ENCODE results near the gene CD300LB. TPM values are rescaled to one million over a fixed set of nuclear protein-coding genes. Genes with fewer than 3 reads are reported as not detected.
"Not testable (repeated sequence)": the region's sequence is repeated elsewhere in the genome, so short reads cannot be mapped to it uniquely, and the experiment has no call there.

CD300LB gene
- total RNA-seq, 4 donors from 2014 or later, result 0.48 to 0.59 TPM; not detected in 2

GRCh38 chr17:74558882-74559519, 27.7 kb upstream of the CD300LB start:
- Histone ChIP-seq H3K27me3 (no peaks in the 10 kb centered on the region), H3K9me3 (no peaks in the 10 kb centered on the region), H3K4me3 (no peak overlapping the region), H3K36me3 (no peaks in the 10 kb centered on the region), H3K4me1 (no peaks in the 10 kb centered on the region), H3K27ac (no peak overlapping the region)
- no peak for TF ChIP-seq POLR2A (IDR thresholded peaks at IDR 0.05)
- intact Hi-C loops (cut with DNase I; ENCODE audit: low total_unique reads), result no loop called here
- DNase-seq, result no peak

GRCh38 chr17:74558402-74558801, 27.1 kb upstream of the CD300LB start:
- H3K4me3 ChIP-seq; H3K36me3 ChIP-seq; H3K4me1 ChIP-seq; H3K27me3 ChIP-seq; H3K9me3 ChIP-seq; H3K27ac ChIP-seq; DNase-seq; intact Hi-C loops (cut with DNase I; ENCODE audit: low total_unique reads): not testable (repeated sequence)

- H3K36me3 ChIP-seq, result no peaks in the 10 kb centered on the region
- no peak for DNase-seq
- H3K27me3 ChIP-seq, result no peaks in the 10 kb centered on the region
- intact Hi-C loops (cut with DNase I; ENCODE audit: low total_unique reads), result no loop called here
- H3K27ac ChIP-seq, result no peak overlapping the region
- TF ChIP-seq CTCF (IDR thresholded peaks at IDR 0.05) (no peak), POLR2A (IDR thresholded peaks at IDR 0.05) (no peak)
- H3K4me3 ChIP-seq, result no peak overlapping the region
- H3K9me3 ChIP-seq, result no peaks in the 10 kb centered on the region
- H3K4me1 ChIP-seq, result no peaks in the 10 kb centered on the region
Observed at GRCh38 chr17:74555427-74555940, 24.2 kb upstream of the CD300LB start.

- Histone ChIP-seq H3K36me3 (no peaks in the 10 kb centered on the region), H3K27ac (no peak overlapping the region), H3K4me3 (no peak overlapping the region), H3K9me3 (no peaks in the 10 kb centered on the region), H3K4me1 (no peaks in the 10 kb centered on the region), H3K27me3 (no peaks in the 10 kb centered on the region)
- intact Hi-C loops (cut with DNase I; ENCODE audit: low total_unique reads), result no loop called here
- no peak for DNase-seq
- TF ChIP-seq POLR2A (IDR thresholded peaks at IDR 0.05) (no peak), CTCF (IDR thresholded peaks at IDR 0.05) (no peak)
Observed at GRCh38 chr17:74554909-74555308, 23.6 kb upstream of the CD300LB start.

GRCh38 chr17:74552037-74552436, 20.8 kb upstream of the CD300LB start:
- intact Hi-C loops (cut with DNase I; ENCODE audit: low total_unique reads), result no loop called here
- Histone ChIP-seq H3K4me3 (no peak overlapping the region), H3K27ac (no peak overlapping the region), H3K27me3 (no peaks in the 10 kb centered on the region), H3K36me3 (no peaks in the 10 kb centered on the region), H3K9me3 (no peaks in the 10 kb centered on the region), H3K4me1 (no peaks in the 10 kb centered on the region)
- no peak for DNase-seq
- TF ChIP-seq CTCF (IDR thresholded peaks at IDR 0.05), result no peak
- no peak for TF ChIP-seq POLR2A (IDR thresholded peaks at IDR 0.05)

- Histone ChIP-seq H3K9me3 (no peaks in the 10 kb centered on the region), H3K36me3 (no peaks in the 10 kb centered on the region), H3K27ac (no peak overlapping the region), H3K4me3 (no peak overlapping the region), H3K27me3 (no peaks in the 10 kb centered on the region), H3K4me1 (no peaks in the 10 kb centered on the region)
- no peak for DNase-seq
- intact Hi-C loops (cut with DNase I; ENCODE audit: low total_unique reads), result no loop called here
- TF ChIP-seq POLR2A (IDR thresholded peaks at IDR 0.05), result no peak
- no peak for TF ChIP-seq CTCF (IDR thresholded peaks at IDR 0.05)
Observed at GRCh38 chr17:74550602-74551001, 19.3 kb upstream of the CD300LB start.
